ENCODE measurements around the gene GPATCH1. TPM values are rescaled to one million over a fixed set of nuclear protein-coding genes. Genes with fewer than 3 reads are reported as not detected.

The GPATCH1 gene
- total and polyA plus RNA-seq, 10 of the 15 experiments (the other 5 are each of a cell fraction or from before 2014, with no cell fraction given) = 4.5 to 9.6 (median 7.2) TPM

DNA sequence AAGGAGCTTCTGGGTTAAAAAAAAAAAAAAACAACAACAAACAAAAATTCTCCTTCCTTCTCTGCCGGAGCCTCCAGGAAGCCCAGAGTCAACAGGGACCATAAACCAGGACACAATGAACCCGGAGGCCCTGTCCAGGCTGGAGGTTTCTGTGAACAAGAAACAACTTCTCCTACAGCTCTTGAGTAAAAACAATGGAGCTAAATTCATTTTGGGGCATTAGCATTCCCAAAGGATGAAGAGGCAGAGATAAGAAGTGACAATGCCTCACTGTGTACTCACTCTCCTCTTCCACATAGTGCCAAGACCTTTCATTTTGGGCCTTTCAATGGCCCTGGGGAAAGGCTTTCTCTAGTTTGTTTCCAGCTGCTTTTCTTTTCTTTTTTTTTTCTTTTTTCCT, 25.3 kb upstream of the GPATCH1 start:
- no TSS peak for BruUV-seq (replicated peaks)
- ChIA-PET SMC1A (ENCODE audit: uncharacterized antibody, unreplicated experiment) (no interaction called here), POLR2A (no interaction called here), RAD21 (ENCODE audit: unreplicated experiment) (no interaction called here), CTCF (no interaction called here)
- Histone ChIP-seq H3K9ac (ENCODE audit: control insufficient read depth, insufficient read depth, low read length) (no peak overlapping the region), H3K4me2 (ENCODE audit: control insufficient read depth, insufficient read depth) (no peak overlapping the region), H3K4me3 (no peak overlapping the region), H3K27ac (ENCODE audit: control insufficient read depth, insufficient read depth) (no peak overlapping the region), H3K27me3 (replicated peaks in 1 of 2; ENCODE audit: control insufficient read depth in 2 of 2, insufficient read depth in 2 of 2, low read length in 1 of 2) (no peaks in the 10 kb centered on the region), H3K36me3 (ENCODE audit: control insufficient read depth in 2 of 2, insufficient read depth in 2 of 2, low read length in 1 of 2) (no peaks in the 10 kb centered on the region; a peak in 1 of 4 replicates), H3K9me3 (replicated peaks; ENCODE audit: control insufficient read depth, insufficient read depth, low read length) (no peaks in the 10 kb centered on the region), H3K79me2 (ENCODE audit: control insufficient read depth, insufficient read depth, low read length) (no peaks in the 10 kb centered on the region), H2AFZ (ENCODE audit: control insufficient read depth, low read depth, low read length) (no peak overlapping the region), H3K4me1 (ENCODE audit: control insufficient read depth, insufficient read depth, low read length) (no peaks in the 10 kb centered on the region), H4K20me1 (ENCODE audit: control insufficient read depth, insufficient read depth) (no peaks in the 10 kb centered on the region)
- in situ Hi-C loops (cut with MboI) (no loop called here), intact Hi-C loops (cut with micrococcal nuclease; ENCODE audit: unreplicated experiment) (no loop called here)
- WGBS (ENCODE audit: insufficient coverage, insufficient replicate concordance, low lambda C conversion rate, missing lambda C conversion rate) = 14% methylated on average over 2 of the region's 2 CpGs
- no peak for TF ChIP-seq TARDBP (IDR thresholded peaks at IDR 0.05; ENCODE audit: borderline replicate concordance)
- no peak for TF ChIP-seq EP300 (IDR thresholded peaks at IDR 0.05; ENCODE audit: borderline replicate concordance in 1 of 2, control insufficient read depth in 1 of 2, low read depth in 2 of 2, low read length in 2 of 2)
- no peak for TF ChIP-seq IRF4 (IDR thresholded peaks at IDR 0.05; ENCODE audit: low read depth, low read length)
- no peak for TF ChIP-seq ESRRA (IDR thresholded peaks at IDR 0.05; ENCODE audit: low read length)
- TF ChIP-seq PAX8 (IDR thresholded peaks at IDR 0.05) = no peak
- no peak for TF ChIP-seq SREBF1 (IDR thresholded peaks at IDR 0.05; ENCODE audit: low read length)
- TF ChIP-seq FOXK2 (IDR thresholded peaks at IDR 0.05) = no peak
- no peak for TF ChIP-seq GABPA (IDR thresholded peaks at IDR 0.05; ENCODE audit: low read depth)
- TF ChIP-seq BCL11A (IDR thresholded peaks at IDR 0.05; ENCODE audit: low read depth, low read length) = no peak
- no peak for ATAC-seq
- no peak for DNase-seq (ENCODE audit: low read depth, low spot score)
- no peak for FAIRE-seq

DNA sequence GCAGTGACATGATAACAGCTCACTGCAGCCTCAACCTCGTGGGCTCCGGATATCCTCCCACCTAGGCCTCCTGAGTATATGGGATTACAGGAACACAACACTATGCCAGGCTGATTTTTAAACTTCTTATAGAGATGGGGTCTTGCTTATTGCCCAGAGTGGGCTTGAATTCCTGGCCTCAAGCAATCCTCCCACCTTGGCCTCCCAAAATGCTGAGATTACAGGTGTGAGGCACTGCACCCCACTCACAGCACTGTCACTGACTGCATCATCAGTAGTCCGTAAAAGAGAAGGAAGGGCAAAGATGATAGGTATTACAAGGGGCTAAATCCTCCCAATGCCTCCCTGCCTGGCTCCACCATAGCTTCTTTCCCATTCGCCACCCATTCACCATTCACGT, 20.4 kb upstream of the GPATCH1 start:
- ATAC-seq (no peak), FAIRE-seq (no peak), DNase-seq (ENCODE audit: low read depth, low spot score) (no peak)
- CTCF ChIA-PET = no interaction called here
- no peaks in the 10 kb centered on the region; a peak in 1 of 4 replicates for H3K27me3 ChIP-seq (replicated peaks in 1 of 2; ENCODE audit: control insufficient read depth in 2 of 2, insufficient read depth in 2 of 2, low read length in 1 of 2)
- no peaks in the 10 kb centered on the region for H3K9me3 ChIP-seq (replicated peaks; ENCODE audit: control insufficient read depth, insufficient read depth, low read length)
- no peak overlapping the region for H3K9ac ChIP-seq (ENCODE audit: control insufficient read depth, insufficient read depth, low read length)
- 51% methylated on average over 5 of the region's 5 CpGs for WGBS (ENCODE audit: insufficient coverage, insufficient replicate concordance, low lambda C conversion rate, missing lambda C conversion rate)
- peaks cover 7% of the 10 kb centered on the region; the same call in 1 of the 2 replicates for H3K4me1 ChIP-seq (ENCODE audit: control insufficient read depth, insufficient read depth, low read length)
- no peak overlapping the region for H3K27ac ChIP-seq (ENCODE audit: control insufficient read depth, insufficient read depth)
- SMC1A ChIA-PET (ENCODE audit: uncharacterized antibody, unreplicated experiment) = no interaction called here
- H3K4me2 ChIP-seq (ENCODE audit: control insufficient read depth, insufficient read depth) = no peak overlapping the region
- RAD21 ChIA-PET (ENCODE audit: unreplicated experiment) = interaction anchor here (0.6 kb wide), 1 partner anchor 29 kb away, joined by 5 read pairs; no protein-coding TSS in a partner anchor
- no peak overlapping the region for H2AFZ ChIP-seq (ENCODE audit: control insufficient read depth, low read depth, low read length)
- intact Hi-C loops (cut with micrococcal nuclease; ENCODE audit: unreplicated experiment) = no loop called here
- in situ Hi-C loops (cut with MboI) = no loop called here
- no TSS peak for BruUV-seq (replicated peaks)
- no peaks in the 10 kb centered on the region; the same call in 1 of the 2 replicates for H3K79me2 ChIP-seq (ENCODE audit: control insufficient read depth, insufficient read depth, low read length)
- H3K4me3 ChIP-seq = no peak overlapping the region
- H4K20me1 ChIP-seq (ENCODE audit: control insufficient read depth, insufficient read depth) = no peaks in the 10 kb centered on the region
- no peaks in the 10 kb centered on the region for H3K36me3 ChIP-seq (ENCODE audit: control insufficient read depth in 2 of 2, insufficient read depth in 2 of 2, low read length in 1 of 2)
- POLR2A ChIA-PET = interaction anchor here (1.5 kb wide), 1 partner anchor 18 kb away, joined by 3 read pairs; no protein-coding TSS in a partner anchor
- TF ChIP-seq ZNF384 (IDR thresholded peaks at IDR 0.05; ENCODE audit: borderline replicate concordance, low read depth, low read length) (no peak), RBBP5 (conservative IDR thresholded peaks at IDR 0.05) (no peak), EGR1 (IDR thresholded peaks at IDR 0.05; ENCODE audit: borderline replicate concordance in 1 of 2, low read depth in 2 of 2, low read length in 2 of 2) (no peak), SUZ12 (IDR thresholded peaks at IDR 0.05; ENCODE audit: unreplicated experiment) (no peak), RCOR1 (conservative IDR thresholded peaks at IDR 0.05; ENCODE audit: low read depth, low read length) (no peak), DPF2 (IDR thresholded peaks at IDR 0.05) (no peak), CREB1 (IDR thresholded peaks at IDR 0.05; ENCODE audit: low read depth) (no peak), JUND (IDR thresholded peaks at IDR 0.05; ENCODE audit: low read depth, low read length) (no peak), SIN3A (IDR thresholded peaks at IDR 0.05; ENCODE audit: low read depth, low read length) (no peak), BRCA1 (IDR thresholded peaks at IDR 0.05; ENCODE audit: low read depth, low read length) (no peak), CBX3 (IDR thresholded peaks at IDR 0.05; ENCODE audit: borderline replicate concordance, low read depth) (no peak)
